Measurements from ENCODE around the gene ZDHHC14. TPM values are rescaled to one million over a fixed set of nuclear protein-coding genes. Genes with fewer than 3 reads are reported as not detected.

Gene ZDHHC14
- total and polyA plus RNA-seq, 2 of the 8 experiments (the other 6 are each of a cell fraction or from before 2014, with no cell fraction given), result 2.9 to 5.3 TPM

DNA sequence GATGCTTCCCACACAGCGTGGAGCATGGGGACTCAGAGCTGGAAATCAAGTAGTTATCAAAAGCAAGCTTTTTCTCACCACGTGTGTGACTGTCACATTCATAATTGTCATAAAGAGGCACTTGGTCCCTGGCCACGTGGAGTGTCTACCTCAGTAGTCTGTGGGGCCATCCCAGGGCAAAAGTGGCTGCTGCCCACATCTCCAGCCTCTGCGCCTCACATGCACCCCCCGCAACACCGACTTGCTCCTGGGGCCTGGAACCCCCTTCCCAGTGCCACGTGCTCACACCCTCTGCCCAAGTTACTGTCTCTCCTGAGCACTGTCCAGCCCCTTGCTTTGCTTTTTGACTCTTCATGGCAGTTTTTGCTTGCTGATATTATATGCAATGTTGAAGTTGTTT is 308.9 kb downstream of the ZDHHC14 start:
- Histone ChIP-seq H2BK20ac (ENCODE audit: low read length) (no peak overlapping the region), H3K56ac (replicated peaks; ENCODE audit: insufficient read length, low read depth, low read length) (no peak overlapping the region), H3K4me3 (ENCODE audit: extremely low read depth in 1 of 4, insufficient read depth in 2 of 4, low read depth in 3 of 4, low read length in 4 of 4) (no peak overlapping the region), H2BK5ac (ENCODE audit: low read depth, low read length) (no peak overlapping the region), H3K79me1 (ENCODE audit: low read depth, low read length) (no peaks in the 10 kb centered on the region), H3K23me2 (ENCODE audit: low read depth, low read length) (no peaks in the 10 kb centered on the region), H3K18ac (ENCODE audit: extremely low read depth, low read length) (no peak overlapping the region), H3K4me1 (replicated peaks in 1 of 4; ENCODE audit: control insufficient read depth in 3 of 4, insufficient read depth in 4 of 4, low read length in 3 of 4) (peaks cover 0 to 2% (median 0%) of the 10 kb centered on the region in 4 experiments; a peak in 1 of 7 replicates), H3K14ac (ENCODE audit: insufficient read length) (no peak overlapping the region), H2AK5ac (ENCODE audit: low read depth, low read length) (0 out of 2 replicates have a peak overlapping the region, but pooled peaks have one; percentile 39), H2AFZ (ENCODE audit: low read length) (no peak overlapping the region), H3K4me2 (ENCODE audit: insufficient read depth in 1 of 2, low read depth in 2 of 2, low read length in 2 of 2) (no peak overlapping the region), H4K5ac (ENCODE audit: insufficient read length, low read depth, low read length) (no peak overlapping the region), H3K9ac (replicated peaks in 1 of 4; ENCODE audit: extremely low read depth in 1 of 4, low read depth in 3 of 4, low read length in 3 of 4) (no peak overlapping the region), H3K4ac (replicated peaks; ENCODE audit: insufficient read length, low read depth, low read length) (no peak overlapping the region), H3K27me3 (replicated peaks in 1 of 4; ENCODE audit: control insufficient read depth in 3 of 4, extremely low read depth in 1 of 4, insufficient read depth in 3 of 4, low read length in 3 of 4) (no peaks in the 10 kb centered on the region; a peak in 2 of 7 replicates), H3K27ac (ENCODE audit: low read depth, low read length) (no peak overlapping the region), H3K36me3 (ENCODE audit: control insufficient read depth in 2 of 4, insufficient read depth in 4 of 4, low read length in 3 of 4) (no peaks in the 10 kb centered on the region), H3K79me2 (ENCODE audit: control insufficient read depth in 1 of 2, insufficient read depth in 2 of 2, low read length in 2 of 2) (no peaks in the 10 kb centered on the region), H3K23ac (ENCODE audit: insufficient read length) (no peak overlapping the region), H2BK12ac (ENCODE audit: low read depth, low read length) (no peak overlapping the region), H2BK15ac (ENCODE audit: low read length) (peak overlapping the region; percentile 46; the same call in 1 of the 2 replicates), H2BK120ac (replicated peaks; ENCODE audit: low read depth, low read length) (no peak overlapping the region), H4K8ac (ENCODE audit: extremely low read depth, insufficient read depth, low read length) (no peak overlapping the region), H4K91ac (replicated peaks; ENCODE audit: insufficient read length, low read length) (no peak overlapping the region), H4K20me1 (replicated peaks in 1 of 2; ENCODE audit: control insufficient read depth in 1 of 2, insufficient read depth in 2 of 2, low read length in 2 of 2) (no peaks in the 10 kb centered on the region), H3K9me3 (ENCODE audit: insufficient read depth in 2 of 2, low read depth in 1 of 2, low read length in 1 of 2) (no peaks in the 10 kb centered on the region)
- no peak for FAIRE-seq
- ChIA-PET CTCF (ENCODE audit: partially characterized antibody) (interaction anchor here (0.6 to 4.6 kb wide), 11 partner anchors 9 to 375 kb away, joined by 3 to 30 read pairs (median 3); no protein-coding TSS in a partner anchor), POLR2A (ENCODE audit: partially characterized antibody) (interaction anchor here (0.6 kb wide), 1 partner anchor 560 kb away, joined by 4 read pairs; no protein-coding TSS in a partner anchor)
- no peak for DNase-seq (ENCODE audit: low read depth in 1 of 2, low spot score in 2 of 2)
- WGBS, 2 experiments (ENCODE audit: extremely low coverage in 1 of 2, insufficient coverage in 1 of 2, insufficient read length in 1 of 2, insufficient replicate concordance in 2 of 2, low coverage in 1 of 2, low lambda C conversion rate in 2 of 2, missing lambda C conversion rate in 1 of 2), result 85% methylated on average over 6 of the region's 7 CpGs; no CpG with 5 or more reads in 1 of the 2 experiments
- no peak for TF ChIP-seq KDM1A (IDR thresholded peaks at IDR 0.05; ENCODE audit: borderline replicate concordance, low read length)
- no peak for TF ChIP-seq TAF1 (IDR thresholded peaks at IDR 0.05; ENCODE audit: low read depth, low read length)
